CD4-positive, CD25-positive, alpha-beta regulatory T cell (primary cell): Measurements from ENCODE around the gene AHNAK2. TPM values are rescaled to one million over a fixed set of nuclear protein-coding genes. Genes with fewer than 3 reads are reported as not detected.
"Not testable (repeated sequence)": the region's sequence is repeated elsewhere in the genome, so short reads cannot be mapped to it uniquely, and the experiment has no call there.

Source experiments
- ATAC-seq, 2 donors: fragments of 150-1000 bp; cut with Tn5 transposase; one replicate each; pipeline ENCODE4 v1.10.0; 2021; ENCODE audit warnings: low read depth in 2 of 2, moderate number of reproducible peaks in 2 of 2, moderate library complexity in 1 of 2
- DNase-seq, 3 donors: peaks; one replicate each; pipeline versions ENCODE4 v3.0.0 to v3.0.0-alpha.2; 2012 to 2022; ENCODE audit warnings: mixed read lengths in 1 of 3
- H3K27ac ChIP-seq: one replicate; pipeline ENCODE4 v1.7.0; 2013; ENCODE audit warnings: mild to moderate bottlenecking, low read length; ENCODE audit not compliant: insufficient read depth, poor library complexity, severe bottlenecking
- H3K27me3 ChIP-seq: one replicate; pipeline ENCODE4 v1.7.0; 2013; ENCODE audit warnings: low read length; ENCODE audit not compliant: control insufficient read depth, insufficient read depth
- H3K36me3 ChIP-seq: one replicate; pipeline ENCODE4 v1.7.0; 2013; ENCODE audit warnings: mild to moderate bottlenecking, low read length, moderate library complexity; ENCODE audit not compliant: control insufficient read depth, insufficient read depth
- H3K4me1 ChIP-seq: 2 replicates; pipeline ENCODE4 v1.7.0; 2013; ENCODE audit warnings: mild to moderate bottlenecking, low read length; ENCODE audit not compliant: insufficient read depth, control insufficient read depth, poor library complexity, severe bottlenecking
- H3K4me3 ChIP-seq: one replicate; pipeline ENCODE4 v1.7.0; 2013; ENCODE audit warnings: low read depth, mild to moderate bottlenecking, low read length, moderate library complexity
- H3K9me3 ChIP-seq, 2 experiments: 1 replicate in 1 of 2; 2 replicates in 1 of 2; pipeline ENCODE4 v1.7.0; 2013; ENCODE audit warnings: low read length in 2 of 2, mild to moderate bottlenecking in 1 of 2, moderate library complexity in 1 of 2; ENCODE audit not compliant: control insufficient read depth in 2 of 2
- H3K27ac Mint-ChIP-seq, 3 donors: one replicate each; pipeline ENCODE4 v1.8.0; 2020 to 2022; ENCODE audit warnings: mild to moderate bottlenecking in 3 of 3, mixed read lengths in 3 of 3, moderate library complexity in 2 of 3
- H3K27me3 Mint-ChIP-seq: one replicate; pipeline ENCODE4 v1.8.0; 2022; ENCODE audit warnings: mild to moderate bottlenecking, mixed read lengths
- H3K36me3 Mint-ChIP-seq: one replicate; pipeline ENCODE4 v1.8.0; 2020; ENCODE audit warnings: mixed read lengths
- H3K4me1 Mint-ChIP-seq, 4 donors: one replicate each; pipeline ENCODE4 v1.8.0; 2020 to 2022; ENCODE audit warnings: mixed read lengths in 4 of 4, mild to moderate bottlenecking in 1 of 4
- H3K4me3 Mint-ChIP-seq, 4 donors: one replicate each; pipeline ENCODE4 v1.8.0; 2020 to 2022; ENCODE audit warnings: mild to moderate bottlenecking in 4 of 4, mixed read lengths in 4 of 4, moderate library complexity in 3 of 4
- H3K9me3 Mint-ChIP-seq, 7 donors: one replicate each; pipeline ENCODE4 v1.8.0; 2020 to 2022; ENCODE audit warnings: mixed read lengths in 7 of 7, mild to moderate bottlenecking in 3 of 7, moderate library complexity in 2 of 7
- polyA plus RNA-seq, 4 donors: library from polyadenylated mRNA; unstranded; fragments of 300-500 nt; fragmentation: Illumina TruSeq; gene quantifications; one replicate each; pipeline ENCODE4 v1.2.3, GENCODE V29; 2021
- total RNA-seq: library from RNA; stranded (reverse); gene quantifications from one replicate; pipeline ENCODE4 v1.2.3, GENCODE V29; 2022

The AHNAK2 gene
- total and polyA plus RNA-seq, 5 donors from 2014 or later: not detected

- Mint-ChIP-seq H3K27me3 (no peaks in the 10 kb centered on the region), H3K27ac (peak overlapping the region in 1 of 3 donors; percentile 71), H3K36me3 (no peaks in the 10 kb centered on the region), H3K9me3 (peaks cover 0 to 1% (median 0%) of the 10 kb centered on the region in 7 donors), H3K4me1 (no peaks in the 10 kb centered on the region), H3K4me3 (no peak overlapping the region)
- H3K27ac ChIP-seq: no peak overlapping the region
- H3K27me3 ChIP-seq: no peaks in the 10 kb centered on the region
- no peaks in the 10 kb centered on the region for H3K36me3 ChIP-seq
- no peak overlapping the region for H3K4me3 ChIP-seq
- ATAC-seq: no peak
- DNase-seq: no peak
- H3K4me1 ChIP-seq: no peaks in the 10 kb centered on the region
- no peaks in the 10 kb centered on the region for H3K9me3 ChIP-seq
Measured at GRCh38 chr14:104891121-104891551, 87.0 kb downstream of the AHNAK2 start.

DNA sequence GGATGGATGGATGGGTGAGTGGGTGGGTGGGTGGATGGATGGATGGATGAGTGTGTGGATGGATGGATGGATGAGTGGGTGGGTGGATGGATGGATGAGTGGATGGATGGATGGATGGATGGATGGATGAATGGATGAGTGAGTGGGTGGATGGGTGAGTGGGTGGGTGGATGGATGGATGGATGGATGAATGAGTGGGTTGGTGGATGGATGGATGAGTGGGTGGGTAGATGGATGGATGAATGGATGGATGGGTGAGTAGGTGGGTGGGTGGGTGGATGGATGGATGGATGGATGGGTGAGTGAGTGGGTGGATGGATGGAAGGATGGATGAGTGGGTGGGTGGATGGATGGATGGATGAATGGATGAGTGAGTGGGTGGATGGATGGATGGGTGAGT lies 87.9 kb downstream of the AHNAK2 start:
- H3K4me1 ChIP-seq, H3K27me3 Mint-ChIP-seq, H3K9me3 Mint-ChIP-seq, H3K4me1 Mint-ChIP-seq, H3K4me3 ChIP-seq, H3K27ac ChIP-seq, H3K27ac Mint-ChIP-seq, H3K27me3 ChIP-seq, ATAC-seq, DNase-seq, H3K4me3 Mint-ChIP-seq, H3K9me3 ChIP-seq, H3K36me3 Mint-ChIP-seq, H3K36me3 ChIP-seq: not testable (repeated sequence)

DNA sequence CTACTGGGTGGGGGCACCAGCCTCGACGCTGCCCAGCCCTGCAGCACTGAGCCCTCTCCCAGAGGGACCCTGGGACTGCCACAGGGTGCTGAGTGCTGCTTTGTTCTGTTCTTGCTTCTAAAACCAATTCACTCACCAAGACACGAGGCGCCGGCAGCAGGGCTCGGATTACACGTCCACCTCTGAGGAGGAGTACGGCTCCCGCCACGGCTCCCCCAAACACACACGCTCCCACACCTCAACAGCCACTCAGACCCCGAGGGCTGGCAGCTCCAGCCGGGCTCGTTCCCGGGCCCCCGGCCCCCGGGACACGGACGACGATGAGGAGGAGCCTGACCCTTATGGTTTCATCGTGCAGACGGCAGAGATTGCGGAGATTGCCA lies 88.8 kb downstream of the AHNAK2 start:
- no peak for ATAC-seq
- Histone ChIP-seq H3K36me3 (no peaks in the 10 kb centered on the region), H3K27ac (no peak overlapping the region), H3K9me3 (no peaks in the 10 kb centered on the region), H3K27me3 (no peaks in the 10 kb centered on the region), H3K4me3 (no peak overlapping the region), H3K4me1 (no peaks in the 10 kb centered on the region)
- DNase-seq: no peak
- Mint-ChIP-seq H3K9me3 (peaks cover 0 to 1% (median 0%) of the 10 kb centered on the region in 7 donors), H3K36me3 (no peaks in the 10 kb centered on the region), H3K4me1 (no peaks in the 10 kb centered on the region), H3K4me3 (no peak overlapping the region), H3K27ac (no peak overlapping the region), H3K27me3 (no peaks in the 10 kb centered on the region)

DNA sequence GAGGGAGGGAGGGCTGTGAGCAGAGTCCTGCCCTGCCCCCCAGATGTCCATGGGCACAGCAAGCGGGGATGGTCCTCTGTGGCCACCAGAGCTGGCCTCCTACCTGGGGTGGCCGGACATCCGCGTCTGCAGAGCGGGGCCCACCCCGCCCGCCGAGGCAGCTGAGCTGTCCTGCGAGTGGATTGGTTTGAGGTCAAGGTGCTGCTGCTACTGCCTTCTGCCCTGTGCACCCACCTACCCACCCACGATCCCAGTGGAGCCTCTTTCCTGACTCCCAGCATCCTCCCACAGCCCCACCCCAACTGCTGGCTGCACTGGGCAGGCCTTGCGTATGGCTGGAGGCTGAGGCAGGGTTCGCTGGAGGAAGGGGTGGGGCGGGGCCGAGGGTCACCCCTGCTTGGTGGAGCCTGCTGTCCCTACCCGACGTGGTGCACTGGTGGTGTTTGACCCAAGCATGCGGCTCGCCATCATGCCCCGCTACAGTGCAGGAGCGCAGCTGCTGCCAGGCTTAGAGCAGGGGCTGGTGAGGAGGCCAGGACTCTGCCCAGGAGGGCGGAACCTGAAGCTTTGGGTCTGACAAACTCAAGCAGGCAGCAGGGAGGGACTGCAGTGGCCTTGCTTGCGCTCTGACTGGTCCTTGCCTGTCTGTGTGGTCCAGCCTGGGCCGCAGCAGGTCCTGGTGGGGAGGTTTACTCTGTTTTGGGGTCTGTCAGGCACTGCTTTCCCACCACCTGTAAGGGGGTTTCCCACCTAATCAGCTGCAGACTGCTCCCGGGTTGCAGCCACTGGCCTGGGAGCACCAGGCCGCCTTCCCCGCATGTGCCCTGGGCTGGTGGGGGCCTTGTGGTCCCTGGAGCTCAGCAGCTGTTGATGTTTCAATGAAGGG lies 89.4 kb downstream of the AHNAK2 start:
- Mint-ChIP-seq H3K27me3 (no peaks in the 10 kb centered on the region), H3K4me1 (no peaks in the 10 kb centered on the region), H3K9me3 (peaks cover 0 to 1% (median 0%) of the 10 kb centered on the region in 7 donors), H3K27ac (no peak overlapping the region), H3K36me3 (no peaks in the 10 kb centered on the region), H3K4me3 (no peak overlapping the region)
- ATAC-seq (no peak), DNase-seq (no peak)
- Histone ChIP-seq H3K4me3 (no peak overlapping the region), H3K27me3 (no peaks in the 10 kb centered on the region), H3K36me3 (no peaks in the 10 kb centered on the region), H3K4me1 (no peaks in the 10 kb centered on the region), H3K27ac (no peak overlapping the region), H3K9me3 (no peaks in the 10 kb centered on the region)

DNA sequence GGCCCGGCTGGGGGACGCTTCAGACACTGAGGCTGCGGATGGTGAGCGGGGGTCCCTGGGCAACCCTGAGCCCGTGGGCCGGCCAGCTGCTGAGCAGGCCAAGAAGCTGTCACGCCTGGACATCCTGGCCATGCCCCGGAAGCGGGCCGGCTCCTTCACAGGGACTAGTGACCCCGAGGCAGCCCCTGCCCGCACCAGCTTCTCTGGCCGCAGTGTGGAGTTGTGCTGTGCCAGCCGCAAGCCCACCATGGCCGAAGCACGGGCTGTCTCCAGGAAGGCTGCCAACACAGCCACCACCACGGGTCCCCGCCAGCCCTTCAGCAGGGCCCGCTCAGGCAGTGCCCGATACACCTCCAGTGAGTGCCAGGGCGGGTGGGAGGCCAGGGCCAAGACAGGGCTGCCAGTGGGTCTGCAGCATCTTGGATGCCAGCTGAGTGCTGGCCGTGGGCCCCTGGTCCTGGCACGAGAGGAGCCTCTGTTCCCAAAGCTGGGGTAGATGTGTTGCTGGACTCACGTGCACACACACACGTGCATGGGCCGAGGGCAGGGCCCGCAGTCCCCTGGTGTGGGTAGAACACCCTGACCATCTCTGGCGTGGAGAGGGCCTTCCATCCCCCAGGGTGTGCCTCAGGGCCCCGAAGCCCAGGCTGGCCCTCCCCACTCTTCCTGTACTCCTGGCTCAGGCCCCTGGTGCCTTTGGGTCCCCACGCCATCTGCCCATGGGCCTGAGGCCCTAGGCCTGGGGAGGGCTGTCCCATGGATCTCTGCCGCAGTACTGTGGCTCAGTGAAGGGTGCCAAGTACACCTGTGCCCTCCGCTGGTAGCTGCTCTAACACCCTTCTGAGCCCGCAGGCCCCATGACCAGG lies 90.3 kb downstream of the AHNAK2 start:
- Histone ChIP-seq H3K36me3 (no peaks in the 10 kb centered on the region), H3K27ac (no peak overlapping the region), H3K4me1 (no peaks in the 10 kb centered on the region), H3K9me3 (no peaks in the 10 kb centered on the region), H3K27me3 (no peaks in the 10 kb centered on the region), H3K4me3 (no peak overlapping the region)
- no peak for ATAC-seq
- Mint-ChIP-seq H3K4me3 (no peak overlapping the region), H3K36me3 (no peaks in the 10 kb centered on the region), H3K27me3 (no peaks in the 10 kb centered on the region), H3K4me1 (no peaks in the 10 kb centered on the region), H3K9me3 (peaks cover 0 to 1% (median 0%) of the 10 kb centered on the region in 7 donors), H3K27ac (no peak overlapping the region)
- DNase-seq: no peak

Other genes with a start within 250 kb of the AHNAK2 start
- 82.6 TPM for gene SIVA1, start 225.2 kb downstream of the AHNAK2 start, total RNA-seq
- 100 to 1,000 TPM; 234 to 281 (median 246) TPM for gene SIVA1, start 225.2 kb downstream of the AHNAK2 start, polyA plus RNA-seq
- 86.0 TPM for gene AKT1, start 182.6 kb downstream of the AHNAK2 start, total RNA-seq
- gene AKT1, start 182.6 kb downstream of the AHNAK2 start, polyA plus RNA-seq: 10 to 100 TPM in 2 of 4 donors, 1 to 10 TPM in 2; 6.3 to 19.8 (median 12.4) TPM
- 3.6 TPM for gene ZBTB42, start 177.3 kb downstream of the AHNAK2 start, total RNA-seq
- 1 to 10 TPM; 1.3 to 2.1 (median 1.9) TPM for gene ZBTB42, start 177.3 kb downstream of the AHNAK2 start, polyA plus RNA-seq
- 3.1 TPM for gene CEP170B, start 113.1 kb downstream of the AHNAK2 start, total RNA-seq
- under 1 TPM in 1 of 4 donors, not detected in 3; 0.03 TPM for gene CEP170B, start 113.1 kb downstream of the AHNAK2 start, polyA plus RNA-seq
- gene PLD4, start 53.5 kb downstream of the AHNAK2 start, total RNA-seq: not detected
- under 1 TPM in 2 of 4 donors, not detected in 2; 0.34 to 0.69 TPM for gene PLD4, start 53.5 kb downstream of the AHNAK2 start, polyA plus RNA-seq
- gene CLBA1, start 7.4 kb upstream of the AHNAK2 start, total RNA-seq: 0.89 TPM
- 1 to 10 TPM in 1 of 4 donors, under 1 TPM in 2, not detected in 1; 0.32 to 1.1 (median 0.95) TPM for gene CLBA1, start 7.4 kb upstream of the AHNAK2 start, polyA plus RNA-seq
- gene CDCA4, start 42.7 kb upstream of the AHNAK2 start, total RNA-seq: 16.5 TPM
- gene CDCA4, start 42.7 kb upstream of the AHNAK2 start, polyA plus RNA-seq: 10 to 100 TPM; 12.8 to 16.7 (median 14.9) TPM
- gene GPR132, start 87.1 kb upstream of the AHNAK2 start, total RNA-seq: 94.5 TPM
- gene GPR132, start 87.1 kb upstream of the AHNAK2 start, polyA plus RNA-seq: 10 to 100 TPM in 3 of 4 donors, 1 to 10 TPM in 1; 8.8 to 17.5 (median 14.6) TPM
- 1.4 TPM for gene JAG2, start 190.4 kb upstream of the AHNAK2 start, total RNA-seq
- under 1 TPM in 2 of 4 donors, not detected in 2; 0.05 to 0.23 TPM for gene JAG2, start 190.4 kb upstream of the AHNAK2 start, polyA plus RNA-seq
- 15.3 TPM for gene NUDT14, start 202.9 kb upstream of the AHNAK2 start, total RNA-seq
- gene NUDT14, start 202.9 kb upstream of the AHNAK2 start, polyA plus RNA-seq: 10 to 100 TPM in 2 of 4 donors, 1 to 10 TPM in 2; 6.5 to 18.1 (median 10.6) TPM